Activated T-cell treated with anti-CD3 and anti-CD28 coated beads, Interleukin-2, amount 50 U/mL, for 48 hours (primary cell): ENCODE measurements around the gene C9orf85.
"Not testable (repeated sequence)": the region's sequence is repeated elsewhere in the genome, so short reads cannot be mapped to it uniquely, and the experiment has no call there.

ENCODE experiments used
- DNase-seq, 2 experiments: peaks; one replicate each; pipeline ENCODE4 v3.0.0-alpha.2; 2020

C9orf85 gene

DNA sequence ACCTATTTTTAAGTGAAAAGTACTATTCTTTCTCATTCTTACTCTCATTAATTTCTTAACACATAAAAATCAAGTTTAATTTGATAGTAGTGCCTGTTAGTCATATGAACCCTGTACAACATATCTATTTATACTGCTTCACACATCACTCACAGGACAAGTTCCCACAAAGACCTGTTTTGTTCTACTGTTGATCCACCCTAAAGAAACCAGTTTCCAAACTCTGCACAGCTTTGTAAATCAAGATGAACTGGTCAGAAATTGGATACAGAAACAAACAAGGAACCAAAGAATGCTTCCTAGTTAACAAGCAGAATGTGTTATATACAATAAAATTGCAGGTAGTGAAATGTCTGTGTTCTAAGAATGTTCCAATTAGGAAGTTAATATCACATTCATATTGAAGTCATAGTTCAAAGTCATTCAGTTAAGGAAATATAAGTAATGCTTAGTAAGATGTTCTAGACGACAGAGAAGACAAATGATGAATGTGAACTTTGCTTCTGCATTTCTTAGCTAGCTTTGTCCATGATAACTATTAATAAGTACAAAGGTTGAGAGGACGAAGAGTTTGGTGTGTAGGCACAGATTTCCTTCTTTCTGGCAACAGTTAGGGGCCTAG, 33.4 kb downstream of the C9orf85 start:
- DNase-seq: no peak

DNA sequence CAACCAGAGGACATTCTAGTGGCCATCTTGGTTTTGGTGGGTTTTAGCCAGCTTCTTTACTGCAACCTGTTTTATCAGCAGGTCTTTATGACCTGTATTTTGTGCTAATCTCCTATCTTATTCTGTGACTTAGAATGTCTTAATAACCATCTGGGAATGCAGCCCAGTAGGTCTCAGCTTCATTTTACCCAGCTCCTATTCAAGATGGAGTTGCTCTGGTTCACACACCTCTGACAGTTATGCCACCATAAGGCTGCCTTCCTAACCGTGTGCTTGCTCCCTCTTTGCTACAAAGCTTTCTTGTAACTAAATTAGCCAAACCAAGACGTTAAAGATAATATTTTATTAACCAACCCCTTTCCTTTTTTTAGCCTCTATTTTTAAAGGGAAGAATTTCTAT, 43.2 kb downstream of the C9orf85 start:
- DNase-seq: not testable (repeated sequence)

DNA sequence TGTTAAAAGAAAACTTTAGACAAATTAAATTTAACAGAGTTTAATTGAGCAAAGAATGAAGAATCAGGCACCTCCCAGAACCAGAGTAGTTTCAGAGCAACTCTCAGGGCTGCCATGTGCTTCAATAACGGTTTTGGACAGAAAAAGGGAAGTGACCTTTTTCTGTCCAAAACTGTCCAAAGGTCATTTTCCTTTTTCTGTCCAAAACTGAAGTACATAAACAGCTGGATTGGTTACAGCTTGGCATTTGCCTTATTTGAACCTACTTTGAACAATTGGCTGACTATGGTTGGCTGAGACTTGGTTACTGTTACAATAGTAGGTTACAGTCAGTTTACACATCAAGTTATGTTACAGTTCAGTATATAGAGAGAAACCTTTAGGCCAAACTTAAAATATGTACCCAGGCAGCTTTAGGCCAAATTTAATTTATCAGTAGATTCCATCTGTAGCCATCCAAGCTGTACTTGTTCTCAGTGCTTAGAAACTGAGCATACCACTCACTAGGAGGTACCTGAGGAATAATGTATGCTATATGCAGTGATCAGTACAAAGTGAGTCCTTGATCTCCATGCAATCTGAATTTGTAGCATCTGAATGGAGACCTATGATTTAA, 44.0 kb downstream of the C9orf85 start:
- DNase-seq: no peak

DNA sequence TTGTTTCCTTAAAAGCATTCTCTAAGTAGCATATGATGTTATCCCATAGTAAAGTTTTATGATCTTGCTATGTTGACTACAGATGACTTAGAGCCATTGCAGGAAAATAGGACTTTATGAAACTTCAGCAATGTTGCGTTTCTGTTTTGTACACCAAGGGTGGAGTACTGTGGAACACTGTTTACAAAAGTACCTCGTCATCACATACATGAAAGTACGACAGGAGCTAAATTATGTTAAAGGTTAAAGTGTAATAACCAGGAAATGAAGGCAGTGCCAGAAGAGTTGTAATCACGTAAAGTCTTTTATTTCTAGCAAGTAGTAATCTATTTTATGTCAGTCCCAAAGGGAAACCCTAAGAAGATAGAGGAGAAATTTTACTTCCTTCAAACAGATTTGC, 50.9 kb downstream of the C9orf85 start:
- no peak for DNase-seq

DNA sequence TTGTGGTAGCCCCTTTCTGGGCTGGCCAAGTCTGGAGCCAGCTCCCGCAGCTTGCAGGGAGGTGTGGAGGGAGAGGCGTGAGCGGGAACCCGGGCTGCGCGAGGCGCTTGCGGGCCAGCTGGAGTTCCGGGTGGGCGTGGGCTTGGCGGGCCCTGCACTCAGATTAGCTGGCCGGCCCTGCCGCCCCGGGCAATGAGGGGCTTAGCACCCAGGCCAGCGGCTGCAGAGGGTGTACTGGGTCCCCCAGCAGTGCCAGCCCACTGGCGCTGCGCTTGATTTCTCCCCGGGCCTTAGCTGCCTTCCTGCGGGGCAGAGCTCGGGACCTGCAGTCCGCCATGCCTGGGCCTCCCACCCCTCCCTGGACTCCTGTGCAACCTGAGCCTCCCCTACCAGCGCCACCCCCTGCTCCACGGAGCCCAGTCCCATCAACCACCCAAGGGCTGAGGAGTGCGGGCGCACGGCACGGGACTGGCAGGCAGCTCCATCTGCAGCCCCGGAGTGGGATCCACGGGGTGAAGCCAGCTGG, 52.1 kb downstream of the C9orf85 start:
- DNase-seq: not testable (repeated sequence)

DNA sequence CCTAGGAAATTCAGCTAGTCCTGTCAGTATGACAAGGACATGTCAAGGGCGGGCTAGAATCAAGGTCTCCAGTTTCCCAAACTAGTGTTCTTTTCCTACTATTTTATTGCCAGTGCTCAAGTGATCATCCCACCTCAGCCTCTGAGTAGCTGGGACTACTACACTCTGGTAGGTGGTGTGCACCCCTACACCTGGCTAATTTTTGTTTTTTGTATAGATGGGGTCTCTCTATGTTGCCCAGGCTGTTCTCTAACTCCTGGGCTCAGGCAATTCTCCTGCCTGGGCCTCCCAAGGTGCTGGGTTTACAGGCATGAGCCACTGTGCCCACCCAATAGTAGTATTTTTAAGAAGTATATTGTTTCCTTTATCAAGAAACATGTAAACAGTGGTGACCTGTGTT, 54.0 kb downstream of the C9orf85 start:
- no peak for DNase-seq

DNA sequence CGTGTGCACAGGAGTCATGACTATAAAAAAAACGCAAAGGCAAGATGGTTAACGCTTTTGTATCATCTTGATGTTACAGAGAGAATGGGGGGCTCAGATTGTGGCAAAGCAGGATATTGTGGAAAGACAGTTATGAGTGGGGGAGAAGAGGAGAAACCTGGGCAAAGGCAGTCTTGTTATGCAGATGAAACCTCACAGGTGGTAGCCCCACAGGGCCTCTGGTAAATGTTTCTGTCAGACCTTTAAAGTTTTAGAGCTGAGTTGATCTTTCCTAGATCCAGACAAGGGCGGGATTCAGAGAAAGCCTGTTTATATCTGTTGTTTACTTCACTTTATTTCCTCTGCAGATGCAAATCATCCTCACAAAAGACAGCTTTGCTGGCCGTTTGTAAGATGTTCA, 55.2 kb downstream of the C9orf85 start:
- no peak for DNase-seq

DNA sequence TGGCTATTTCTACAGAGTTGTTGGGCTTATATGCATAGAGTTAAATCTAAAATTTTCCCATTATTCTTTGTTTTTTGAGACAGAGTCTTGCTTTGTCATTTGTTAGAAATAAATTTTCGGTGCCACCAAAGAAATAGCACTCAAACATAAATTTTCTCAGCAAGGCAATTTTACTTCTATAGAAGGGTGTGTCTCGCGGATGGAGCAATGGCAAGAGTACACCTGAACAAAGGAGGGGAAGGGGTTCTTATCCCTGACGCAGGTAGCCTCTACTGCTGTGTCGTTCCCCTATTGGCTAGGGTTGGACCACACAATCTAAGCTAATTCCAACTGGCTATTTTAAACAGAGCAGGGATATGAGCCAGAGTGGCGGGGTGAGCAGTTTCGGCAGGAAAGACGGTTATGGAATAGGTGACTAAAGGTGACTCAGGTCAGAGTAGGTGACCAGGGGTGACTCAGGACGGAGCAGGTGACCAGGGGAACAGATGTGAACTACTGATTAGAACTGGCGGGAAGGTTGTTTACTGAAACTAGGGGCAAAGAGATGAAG, 57.2 kb downstream of the C9orf85 start:
- no peak for DNase-seq

DNA sequence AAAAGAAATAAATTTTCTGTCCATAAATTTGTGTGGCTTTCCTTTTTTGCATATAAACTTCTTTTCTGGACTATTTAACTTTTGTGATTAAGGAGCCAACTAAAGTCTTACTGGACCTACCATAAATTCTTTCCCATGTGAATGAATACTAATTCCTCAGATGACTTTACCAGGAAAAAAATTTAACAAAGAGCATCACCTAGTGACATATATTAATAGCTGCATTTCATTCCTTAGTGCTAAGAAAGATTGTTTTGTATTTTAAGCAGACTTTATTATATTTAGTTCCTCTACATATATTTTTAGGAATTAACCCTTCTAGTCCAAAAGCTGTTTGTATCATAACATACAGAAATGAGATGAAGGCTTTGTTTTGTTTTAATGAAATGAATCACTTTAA, 64.4 kb downstream of the C9orf85 start:
- DNase-seq: no peak

DNA sequence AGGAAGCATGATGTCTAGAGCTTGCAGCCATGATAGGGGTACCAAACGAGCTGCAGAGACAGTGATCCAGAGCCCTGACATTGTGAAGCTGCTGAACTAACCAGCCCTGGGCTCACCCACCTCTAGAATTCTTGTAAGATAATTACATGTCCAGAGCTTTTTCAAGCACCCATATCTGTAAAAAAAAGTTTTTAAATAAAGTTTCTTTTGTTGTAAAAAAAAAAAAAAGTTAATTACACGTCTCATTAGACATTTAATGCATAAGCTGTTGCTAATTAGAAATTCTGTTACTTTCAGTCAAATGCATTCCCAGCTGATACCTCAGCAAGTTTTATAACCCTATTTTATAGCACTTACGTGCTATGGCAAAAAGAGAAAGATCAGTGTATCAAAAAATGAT, 65.6 kb downstream of the C9orf85 start:
- no peak for DNase-seq

DNA sequence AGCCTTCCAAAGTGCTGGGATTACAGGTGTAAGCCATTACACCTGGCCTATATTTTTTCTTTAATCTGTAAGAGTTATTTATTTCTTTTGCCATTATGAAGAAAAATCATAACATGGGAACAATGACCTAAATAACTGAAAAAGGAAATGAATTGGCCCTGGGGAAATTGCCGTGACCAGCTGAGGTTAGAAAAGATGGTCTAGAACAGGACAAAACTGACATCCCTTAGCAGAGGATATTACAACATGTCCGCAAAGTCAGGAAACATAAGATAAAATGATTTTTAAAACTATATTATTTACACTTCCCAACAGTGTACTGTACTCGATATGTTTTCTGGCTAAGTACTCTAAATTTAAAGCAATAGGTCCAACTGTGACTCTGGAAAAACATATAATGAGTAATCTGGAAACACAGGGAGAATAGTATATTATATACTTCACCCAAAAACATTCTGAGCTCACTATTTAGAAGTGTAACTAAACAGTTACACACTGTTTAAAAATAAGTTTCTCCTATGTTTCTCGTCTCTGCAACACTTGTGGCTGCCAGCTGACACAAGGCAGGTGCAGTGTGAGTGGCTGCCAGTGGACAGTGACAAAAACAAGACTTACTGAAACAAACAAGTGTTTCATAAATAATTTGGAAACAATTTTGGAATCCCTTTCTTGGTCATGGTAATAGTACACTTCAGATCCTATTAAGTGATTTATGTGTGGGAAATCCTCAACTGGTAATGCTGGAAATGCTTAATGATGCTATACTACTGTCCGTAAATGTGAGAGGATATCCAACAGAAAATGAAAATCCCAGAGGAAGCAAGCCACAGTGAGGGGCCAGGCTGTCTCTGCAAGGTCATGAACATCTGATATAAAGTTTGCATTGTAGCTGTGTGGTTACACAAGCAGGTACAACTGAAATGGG, 69.1 kb downstream of the C9orf85 start:
- DNase-seq: no peak

DNA sequence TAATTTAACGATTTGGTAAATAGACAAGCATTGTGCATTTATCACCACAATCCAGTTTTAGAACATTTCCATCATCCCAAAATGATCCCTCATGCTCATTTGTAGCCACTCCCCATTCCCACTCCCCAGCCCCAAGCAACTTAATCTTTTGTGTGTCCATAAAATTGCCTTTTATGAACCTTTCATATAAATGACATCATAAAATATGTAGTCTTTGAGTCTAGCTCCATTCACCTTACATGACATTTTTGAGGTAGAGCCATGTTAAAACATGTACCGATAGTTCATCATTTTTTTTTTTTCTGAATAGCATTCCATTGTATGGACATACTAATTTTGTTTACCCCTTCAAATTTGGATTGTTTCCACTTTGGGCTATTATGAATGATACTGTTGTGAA, 70.5 kb downstream of the C9orf85 start:
- DNase-seq: no peak

DNA sequence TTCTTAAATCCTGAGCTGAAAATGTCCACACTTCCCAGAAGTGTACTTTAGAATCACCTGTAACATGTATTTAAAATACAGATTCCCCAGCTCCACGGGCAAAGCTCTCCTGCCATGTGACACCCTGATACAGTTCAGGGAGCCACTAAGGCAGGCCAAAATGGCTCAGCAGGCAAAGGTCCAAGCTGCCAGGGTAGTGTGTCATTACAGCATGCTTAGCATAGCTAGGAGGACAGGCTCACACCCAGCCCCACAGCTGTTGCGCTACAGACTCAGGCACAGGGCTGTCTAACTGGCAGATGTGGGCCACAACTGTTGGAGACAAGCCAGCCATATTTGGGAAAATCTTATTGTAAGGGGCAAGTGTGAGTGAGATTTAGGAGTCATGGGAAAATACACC, 73.0 kb downstream of the C9orf85 start:
- DNase-seq: no peak

DNA sequence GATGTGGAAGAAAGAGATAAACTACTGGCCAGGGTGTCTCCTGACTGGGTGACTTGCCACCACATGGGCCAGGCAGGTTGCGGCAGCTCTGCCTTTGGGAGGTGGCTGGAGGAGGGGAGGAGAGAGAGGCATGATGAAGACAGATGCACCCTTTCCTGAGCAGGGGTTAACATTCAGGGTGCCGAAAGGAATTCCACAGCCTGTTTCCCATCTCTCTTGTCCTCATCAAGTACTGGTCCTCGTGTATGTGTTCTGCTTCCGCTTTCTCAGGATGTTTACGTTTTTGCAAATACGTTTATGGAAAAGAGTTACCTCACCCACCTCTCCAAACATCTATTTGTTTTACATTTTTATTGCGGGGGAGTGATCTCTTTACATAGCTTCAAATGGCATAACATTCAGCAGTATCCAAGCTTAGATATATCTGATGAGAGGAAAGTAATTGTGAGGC, 73.4 kb downstream of the C9orf85 start:
- DNase-seq: no peak

DNA sequence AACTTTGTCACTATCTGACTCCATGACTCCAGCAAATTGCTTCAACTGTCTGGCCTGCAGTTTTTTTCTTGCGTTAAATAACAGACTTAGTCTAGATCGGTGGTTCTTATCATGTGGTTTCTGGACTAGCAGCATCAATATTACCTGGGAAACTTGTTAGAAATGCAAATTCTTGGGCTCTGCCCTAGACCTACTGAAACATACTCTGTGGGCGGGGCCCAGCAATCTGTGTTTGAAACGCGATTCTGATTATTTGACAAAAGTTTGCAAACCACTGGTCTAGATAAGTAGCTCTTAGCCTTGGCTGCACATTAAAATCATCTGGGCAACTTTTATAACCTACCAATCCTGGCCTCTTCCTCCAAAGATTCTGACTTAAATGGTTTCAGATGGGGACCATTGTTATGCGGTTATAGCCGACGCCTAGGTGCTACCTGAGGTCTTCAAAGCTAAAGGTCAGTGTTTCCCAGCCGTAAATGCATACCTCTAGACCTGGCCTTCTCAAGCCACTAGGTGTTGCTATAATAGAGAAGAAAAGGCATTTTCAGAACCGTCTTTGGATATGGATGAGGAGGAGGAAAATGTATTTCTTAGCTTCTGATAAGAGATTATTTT, 74.0 kb downstream of the C9orf85 start:
- no peak for DNase-seq

DNA sequence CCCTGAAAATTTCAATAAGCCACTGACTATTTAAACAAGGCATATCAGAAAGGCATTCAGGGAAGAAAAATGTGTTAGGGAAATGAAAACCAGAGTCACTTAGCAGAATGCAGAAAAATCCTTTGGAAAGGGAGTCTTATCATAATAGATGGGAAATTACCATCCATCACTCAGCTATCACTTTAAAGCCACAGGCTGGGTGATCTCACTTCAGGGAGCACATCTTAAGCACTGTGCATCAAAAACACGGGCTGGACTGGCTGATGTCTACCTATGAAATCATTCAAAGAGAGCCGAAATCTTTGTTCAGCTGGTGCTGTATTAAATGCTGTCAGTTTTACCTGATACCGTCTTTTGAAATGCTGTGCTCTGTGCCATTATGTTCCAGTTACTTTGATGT, 75.5 kb downstream of the C9orf85 start:
- DNase-seq: no peak

DNA sequence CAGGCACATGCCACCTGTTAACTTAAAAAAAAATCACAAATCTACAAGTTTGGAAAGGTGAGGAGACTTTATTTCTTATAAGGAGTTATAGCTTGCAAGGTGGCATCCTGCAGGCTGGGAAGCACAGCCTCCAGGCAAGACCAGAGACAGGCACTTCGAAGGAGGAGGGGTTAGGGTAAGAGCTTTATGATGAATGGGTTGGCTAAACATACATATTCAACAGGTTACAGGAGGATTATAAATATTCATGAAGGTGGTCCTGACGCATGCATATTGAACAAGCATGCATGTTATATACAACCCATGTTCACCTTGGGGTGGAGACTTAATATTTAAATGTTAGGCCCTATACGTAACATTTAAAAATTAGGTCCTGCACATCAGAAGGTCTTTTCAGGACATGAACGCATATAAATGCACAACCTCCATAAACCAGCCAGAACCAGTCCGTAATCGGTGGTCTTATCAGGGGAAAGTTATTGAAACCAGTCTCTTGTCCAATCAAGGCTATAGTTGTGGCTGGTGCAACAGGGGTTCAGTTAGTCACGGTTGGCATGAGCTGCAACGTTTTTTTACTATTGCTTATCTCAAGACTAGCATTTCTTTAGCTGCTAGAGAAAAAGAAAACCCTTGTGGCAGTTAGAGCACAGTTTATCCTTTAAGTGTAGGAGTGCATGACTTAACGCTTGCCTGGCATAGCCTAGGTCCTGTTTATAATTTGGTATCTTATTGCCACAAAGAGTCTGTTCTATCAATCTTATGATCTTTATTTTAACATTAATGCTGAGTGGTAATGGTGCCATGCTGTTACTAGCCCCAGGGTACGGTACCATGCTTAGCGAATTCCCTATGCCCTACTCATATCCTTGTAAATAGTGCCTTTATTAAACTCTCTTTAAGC, 76.3 kb downstream of the C9orf85 start:
- DNase-seq: no peak

DNA sequence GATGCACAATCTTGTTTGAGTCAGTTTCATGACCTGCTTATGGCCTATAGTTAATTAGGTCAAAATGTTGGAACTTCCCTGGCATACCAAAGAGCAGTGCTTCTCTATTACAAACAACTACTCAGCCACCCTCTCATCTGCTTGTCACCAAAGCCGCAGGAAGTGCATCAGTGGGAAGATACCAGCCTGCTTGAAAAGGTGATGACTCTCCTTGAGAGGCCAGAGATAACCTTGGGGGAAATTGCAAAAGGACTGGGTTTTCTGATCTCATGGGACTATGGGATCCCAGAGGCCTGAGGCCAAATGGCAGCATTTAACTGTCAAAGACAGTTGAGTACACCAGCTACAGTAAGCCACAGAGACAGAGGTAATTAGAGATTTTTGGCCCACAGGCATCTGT, 79.0 kb downstream of the C9orf85 start:
- DNase-seq: no peak

DNA sequence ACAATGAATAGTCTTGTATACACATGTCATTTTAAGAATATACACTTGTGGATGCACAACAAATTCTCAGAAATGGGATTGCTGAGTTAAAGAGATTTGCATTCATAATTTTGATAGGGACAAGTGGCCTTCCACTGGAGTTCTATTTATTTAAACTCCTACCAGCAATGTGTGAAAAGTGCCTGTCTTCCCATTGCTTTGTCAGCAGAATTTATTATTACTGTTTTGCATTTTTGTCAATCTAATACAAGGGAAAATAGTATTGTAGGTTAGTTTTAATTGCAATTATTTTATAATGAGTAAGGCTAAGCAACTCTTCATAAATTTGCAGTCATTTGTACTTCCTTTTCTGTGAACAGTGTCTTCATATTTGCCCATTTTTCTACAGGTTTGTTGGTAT, 94.0 kb downstream of the C9orf85 start:
- DNase-seq: no peak

DNA sequence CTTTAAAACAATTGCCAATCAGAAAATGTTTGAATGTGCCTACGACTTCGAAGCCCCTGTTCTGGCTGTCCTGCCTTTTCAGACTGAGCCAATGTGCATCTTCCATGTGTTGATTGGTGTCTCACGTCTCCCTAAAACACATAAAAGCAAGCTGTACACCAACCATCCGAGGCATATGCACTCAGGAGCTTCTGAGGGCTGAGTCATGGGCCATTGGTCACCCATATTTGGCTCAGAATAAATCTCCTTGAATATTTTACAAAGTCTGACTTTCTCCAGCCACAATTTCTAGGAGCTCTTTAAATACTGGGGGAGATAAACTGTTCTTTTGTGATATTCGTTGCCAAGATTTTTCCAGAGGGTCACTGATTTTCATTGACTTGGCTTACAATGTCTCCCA, 95.1 kb downstream of the C9orf85 start:
- DNase-seq: no peak

DNA sequence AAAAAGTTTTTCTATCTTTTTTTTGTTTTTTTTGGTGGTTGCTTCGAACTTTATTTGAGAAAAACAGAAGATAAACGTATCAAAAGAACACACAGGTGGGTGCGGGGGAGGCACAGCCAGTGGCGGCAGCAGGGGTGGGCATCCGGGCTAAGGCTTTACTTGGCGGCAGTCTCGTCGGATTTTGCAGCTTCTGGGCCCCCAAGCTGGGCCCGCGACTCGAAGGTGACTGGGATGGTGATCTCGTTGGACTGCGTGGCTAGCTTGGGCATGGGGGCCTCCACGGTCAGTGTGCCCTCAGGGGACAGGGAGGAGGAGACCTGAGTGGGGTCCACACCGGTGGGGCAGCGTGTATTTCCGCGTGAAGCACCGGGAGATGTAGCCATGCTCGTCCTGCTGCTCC, 96.3 kb downstream of the C9orf85 start:
- DNase-seq: not testable (repeated sequence)

DNA sequence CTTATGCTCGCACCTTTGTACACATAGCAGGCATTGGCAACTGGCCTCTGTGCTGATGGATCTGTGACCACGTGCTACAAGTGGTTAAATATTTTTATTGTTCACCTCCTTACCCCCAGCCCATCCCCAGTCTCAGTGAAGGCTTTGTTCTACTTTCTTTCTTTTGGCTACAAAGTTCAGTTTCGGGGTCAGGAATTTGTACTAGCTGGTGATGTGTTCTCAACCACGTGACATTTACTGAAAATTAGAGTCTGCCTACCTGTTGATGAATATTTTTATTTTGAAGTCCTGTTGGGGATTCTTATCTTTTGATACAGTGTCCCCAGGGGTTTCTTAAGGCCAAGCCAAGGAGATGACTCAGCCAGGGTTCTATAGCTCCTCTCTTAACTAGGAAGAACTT, 101.2 kb downstream of the C9orf85 start:
- DNase-seq: no peak
